ENCODE data around the gene IRAK2.

DNA sequence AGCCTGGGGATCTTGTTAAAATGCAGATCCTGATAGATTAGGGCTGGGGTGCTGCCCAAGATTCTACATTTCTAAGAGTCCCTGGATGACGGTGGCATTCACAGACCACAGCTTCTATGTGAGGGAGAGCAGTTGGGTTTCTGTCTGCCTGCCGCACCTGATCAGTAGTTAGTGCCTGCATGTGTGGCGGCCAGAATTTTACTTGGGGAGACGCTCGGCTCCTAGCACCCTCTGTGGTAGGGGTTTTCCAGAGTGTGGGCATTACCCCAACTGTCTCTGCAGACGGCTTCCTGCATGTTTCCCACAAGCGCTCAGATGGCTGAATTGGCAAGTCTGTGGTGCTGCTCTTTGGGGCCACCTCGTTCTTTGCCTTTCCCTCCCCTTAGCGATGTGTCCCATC, 119.8 kb downstream of the IRAK2 start:
- TF ChIP-seq, protein P1, sequence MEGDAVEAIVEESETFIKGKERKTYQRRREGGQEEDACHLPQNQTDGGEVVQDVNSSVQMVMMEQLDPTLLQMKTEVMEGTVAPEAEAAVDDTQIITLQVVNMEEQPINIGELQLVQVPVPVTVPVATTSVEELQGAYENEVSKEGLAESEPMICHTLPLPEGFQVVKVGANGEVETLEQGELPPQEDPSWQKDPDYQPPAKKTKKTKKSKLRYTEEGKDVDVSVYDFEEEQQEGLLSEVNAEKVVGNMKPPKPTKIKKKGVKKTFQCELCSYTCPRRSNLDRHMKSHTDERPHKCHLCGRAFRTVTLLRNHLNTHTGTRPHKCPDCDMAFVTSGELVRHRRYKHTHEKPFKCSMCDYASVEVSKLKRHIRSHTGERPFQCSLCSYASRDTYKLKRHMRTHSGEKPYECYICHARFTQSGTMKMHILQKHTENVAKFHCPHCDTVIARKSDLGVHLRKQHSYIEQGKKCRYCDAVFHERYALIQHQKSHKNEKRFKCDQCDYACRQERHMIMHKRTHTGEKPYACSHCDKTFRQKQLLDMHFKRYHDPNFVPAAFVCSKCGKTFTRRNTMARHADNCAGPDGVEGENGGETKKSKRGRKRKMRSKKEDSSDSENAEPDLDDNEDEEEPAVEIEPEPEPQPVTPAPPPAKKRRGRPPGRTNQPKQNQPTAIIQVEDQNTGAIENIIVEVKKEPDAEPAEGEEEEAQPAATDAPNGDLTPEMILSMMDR (conservative IDR thresholded peaks at IDR 0.05; ENCODE audit: low read depth, low read length), result no peak
- TF ChIP-seq EZH2phosphoT487 (IDR thresholded peaks at IDR 0.05; ENCODE audit: borderline replicate concordance, low read length) (no peak), EZH2 (IDR thresholded peaks at IDR 0.05; ENCODE audit: low read length, unreplicated experiment) (no peak)
